ENCODE measurements around the gene RALY. TPM values are rescaled to one million over a fixed set of nuclear protein-coding genes. Genes with fewer than 3 reads are reported as not detected.

The RALY gene
- total and polyA plus RNA-seq, 10 of the 15 experiments (the other 5 are each of a cell fraction or from before 2014, with no cell fraction given), result 1.2 to 246 (median 137) TPM

- TF ChIP-seq, protein P1, sequence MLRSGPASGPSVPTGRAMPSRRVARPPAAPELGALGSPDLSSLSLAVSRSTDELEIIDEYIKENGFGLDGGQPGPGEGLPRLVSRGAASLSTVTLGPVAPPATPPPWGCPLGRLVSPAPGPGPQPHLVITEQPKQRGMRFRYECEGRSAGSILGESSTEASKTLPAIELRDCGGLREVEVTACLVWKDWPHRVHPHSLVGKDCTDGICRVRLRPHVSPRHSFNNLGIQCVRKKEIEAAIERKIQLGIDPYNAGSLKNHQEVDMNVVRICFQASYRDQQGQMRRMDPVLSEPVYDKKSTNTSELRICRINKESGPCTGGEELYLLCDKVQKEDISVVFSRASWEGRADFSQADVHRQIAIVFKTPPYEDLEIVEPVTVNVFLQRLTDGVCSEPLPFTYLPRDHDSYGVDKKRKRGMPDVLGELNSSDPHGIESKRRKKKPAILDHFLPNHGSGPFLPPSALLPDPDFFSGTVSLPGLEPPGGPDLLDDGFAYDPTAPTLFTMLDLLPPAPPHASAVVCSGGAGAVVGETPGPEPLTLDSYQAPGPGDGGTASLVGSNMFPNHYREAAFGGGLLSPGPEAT (IDR thresholded peaks at IDR 0.05; ENCODE audit: low read depth), result no peak
- TF ChIP-seq, protein P2, sequence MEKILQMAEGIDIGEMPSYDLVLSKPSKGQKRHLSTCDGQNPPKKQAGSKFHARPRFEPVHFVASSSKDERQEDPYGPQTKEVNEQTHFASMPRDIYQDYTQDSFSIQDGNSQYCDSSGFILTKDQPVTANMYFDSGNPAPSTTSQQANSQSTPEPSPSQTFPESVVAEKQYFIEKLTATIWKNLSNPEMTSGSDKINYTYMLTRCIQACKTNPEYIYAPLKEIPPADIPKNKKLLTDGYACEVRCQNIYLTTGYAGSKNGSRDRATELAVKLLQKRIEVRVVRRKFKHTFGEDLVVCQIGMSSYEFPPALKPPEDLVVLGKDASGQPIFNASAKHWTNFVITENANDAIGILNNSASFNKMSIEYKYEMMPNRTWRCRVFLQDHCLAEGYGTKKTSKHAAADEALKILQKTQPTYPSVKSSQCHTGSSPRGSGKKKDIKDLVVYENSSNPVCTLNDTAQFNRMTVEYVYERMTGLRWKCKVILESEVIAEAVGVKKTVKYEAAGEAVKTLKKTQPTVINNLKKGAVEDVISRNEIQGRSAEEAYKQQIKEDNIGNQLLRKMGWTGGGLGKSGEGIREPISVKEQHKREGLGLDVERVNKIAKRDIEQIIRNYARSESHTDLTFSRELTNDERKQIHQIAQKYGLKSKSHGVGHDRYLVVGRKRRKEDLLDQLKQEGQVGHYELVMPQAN (conservative IDR thresholded peaks at IDR 0.05), result no peak
- TF ChIP-seq TBL1XR1 (IDR thresholded peaks at IDR 0.05; ENCODE audit: low read depth, low read length) (no peak), CEBPB (IDR thresholded peaks at IDR 0.05; ENCODE audit: borderline replicate concordance in 1 of 2, low read depth in 2 of 2, low read length in 2 of 2) (no peak), STAT3 (IDR thresholded peaks at IDR 0.05; ENCODE audit: low read depth, low read length) (no peak), JUND (IDR thresholded peaks at IDR 0.05; ENCODE audit: low read depth, low read length) (no peak), GABPA (IDR thresholded peaks at IDR 0.05; ENCODE audit: low read depth) (no peak), BMI1 (IDR thresholded peaks at IDR 0.05; ENCODE audit: borderline replicate concordance) (no peak), CBFB (IDR thresholded peaks at IDR 0.05; ENCODE audit: low read depth) (no peak), BCL3 (IDR thresholded peaks at IDR 0.05; ENCODE audit: borderline replicate concordance, insufficient read depth, low read depth, low read length, poor library complexity, severe bottlenecking) (no peak), MTA3 (IDR thresholded peaks at IDR 0.05; ENCODE audit: borderline replicate concordance, low read length) (no peak), POLR2A (IDR thresholded peaks at IDR 0.05; ENCODE audit: low read depth, low read length) (no peak)
- TF ChIP-seq, protein P3, sequence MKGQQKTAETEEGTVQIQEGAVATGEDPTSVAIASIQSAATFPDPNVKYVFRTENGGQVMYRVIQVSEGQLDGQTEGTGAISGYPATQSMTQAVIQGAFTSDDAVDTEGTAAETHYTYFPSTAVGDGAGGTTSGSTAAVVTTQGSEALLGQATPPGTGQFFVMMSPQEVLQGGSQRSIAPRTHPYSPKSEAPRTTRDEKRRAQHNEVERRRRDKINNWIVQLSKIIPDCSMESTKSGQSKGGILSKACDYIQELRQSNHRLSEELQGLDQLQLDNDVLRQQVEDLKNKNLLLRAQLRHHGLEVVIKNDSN (IDR thresholded peaks at IDR 0.05; ENCODE audit: borderline replicate concordance, extremely low read length, insufficient read depth, low read depth, low read length), result no peak
- TF ChIP-seq, protein P4, sequence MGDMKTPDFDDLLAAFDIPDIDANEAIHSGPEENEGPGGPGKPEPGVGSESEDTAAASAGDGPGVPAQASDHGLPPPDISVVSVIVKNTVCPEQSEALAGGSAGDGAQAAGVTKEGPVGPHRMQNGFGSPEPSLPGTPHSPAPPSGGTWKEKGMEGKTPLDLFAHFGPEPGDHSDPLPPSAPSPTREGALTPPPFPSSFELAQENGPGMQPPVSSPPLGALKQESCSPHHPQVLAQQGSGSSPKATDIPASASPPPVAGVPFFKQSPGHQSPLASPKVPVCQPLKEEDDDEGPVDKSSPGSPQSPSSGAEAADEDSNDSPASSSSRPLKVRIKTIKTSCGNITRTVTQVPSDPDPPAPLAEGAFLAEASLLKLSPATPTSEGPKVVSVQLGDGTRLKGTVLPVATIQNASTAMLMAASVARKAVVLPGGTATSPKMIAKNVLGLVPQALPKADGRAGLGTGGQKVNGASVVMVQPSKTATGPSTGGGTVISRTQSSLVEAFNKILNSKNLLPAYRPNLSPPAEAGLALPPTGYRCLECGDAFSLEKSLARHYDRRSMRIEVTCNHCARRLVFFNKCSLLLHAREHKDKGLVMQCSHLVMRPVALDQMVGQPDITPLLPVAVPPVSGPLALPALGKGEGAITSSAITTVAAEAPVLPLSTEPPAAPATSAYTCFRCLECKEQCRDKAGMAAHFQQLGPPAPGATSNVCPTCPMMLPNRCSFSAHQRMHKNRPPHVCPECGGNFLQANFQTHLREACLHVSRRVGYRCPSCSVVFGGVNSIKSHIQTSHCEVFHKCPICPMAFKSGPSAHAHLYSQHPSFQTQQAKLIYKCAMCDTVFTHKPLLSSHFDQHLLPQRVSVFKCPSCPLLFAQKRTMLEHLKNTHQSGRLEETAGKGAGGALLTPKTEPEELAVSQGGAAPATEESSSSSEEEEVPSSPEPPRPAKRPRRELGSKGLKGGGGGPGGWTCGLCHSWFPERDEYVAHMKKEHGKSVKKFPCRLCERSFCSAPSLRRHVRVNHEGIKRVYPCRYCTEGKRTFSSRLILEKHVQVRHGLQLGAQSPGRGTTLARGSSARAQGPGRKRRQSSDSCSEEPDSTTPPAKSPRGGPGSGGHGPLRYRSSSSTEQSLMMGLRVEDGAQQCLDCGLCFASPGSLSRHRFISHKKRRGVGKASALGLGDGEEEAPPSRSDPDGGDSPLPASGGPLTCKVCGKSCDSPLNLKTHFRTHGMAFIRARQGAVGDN (IDR thresholded peaks at IDR 0.05), result no peak
- intact Hi-C loops (cut with micrococcal nuclease; ENCODE audit: unreplicated experiment), result no loop called here
These were observed 24.1 kb upstream of the RALY start for GRCh38 chr20:33969563-33969962.

More at GRCh38 chr20:33969563-33969962, 24.1 kb upstream of the RALY start:
- Histone ChIP-seq H3K27me3 (replicated peaks in 1 of 2; ENCODE audit: control insufficient read depth in 2 of 2, insufficient read depth in 2 of 2, low read length in 1 of 2) (no peaks in the 10 kb centered on the region), H3K4me1 (ENCODE audit: control insufficient read depth, insufficient read depth, low read length) (no peaks in the 10 kb centered on the region), H3K9me3 (replicated peaks; ENCODE audit: control insufficient read depth, insufficient read depth, low read length) (no peaks in the 10 kb centered on the region; the same call in 2 of the 3 replicates), H3K4me2 (ENCODE audit: control insufficient read depth, insufficient read depth) (no peak overlapping the region), H3K27ac (ENCODE audit: control insufficient read depth, insufficient read depth) (no peak overlapping the region), H3K4me3 (no peak overlapping the region), H4K20me1 (ENCODE audit: control insufficient read depth, insufficient read depth) (no peaks in the 10 kb centered on the region), H3K36me3 (ENCODE audit: control insufficient read depth in 2 of 2, insufficient read depth in 2 of 2, low read length in 1 of 2) (no peaks in the 10 kb centered on the region), H2AFZ (ENCODE audit: control insufficient read depth, low read depth, low read length) (no peak overlapping the region), H3K9ac (ENCODE audit: control insufficient read depth, insufficient read depth, low read length) (no peak overlapping the region), H3K79me2 (ENCODE audit: control insufficient read depth, insufficient read depth, low read length) (no peaks in the 10 kb centered on the region)
- in situ Hi-C loops (cut with MboI), result no loop called here
- FAIRE-seq (no peak), DNase-seq (ENCODE audit: low read depth, low spot score) (no peak), ATAC-seq (no peak)
- CTCF ChIA-PET, result interaction anchor here (1.5 kb wide), 1 partner anchor 25 kb away, joined by 3 read pairs; no protein-coding TSS in a partner anchor
- RAD21 ChIA-PET (ENCODE audit: unreplicated experiment), result no interaction called here
- POLR2A ChIA-PET, result no interaction called here
- 41% methylated on average over 4 of the region's 4 CpGs for WGBS (ENCODE audit: insufficient coverage, insufficient replicate concordance, low lambda C conversion rate, missing lambda C conversion rate)
- SMC1A ChIA-PET (ENCODE audit: uncharacterized antibody, unreplicated experiment), result no interaction called here
- no TSS peak for BruUV-seq (replicated peaks)

Data from GM12878 (cell line).